Measurements from ENCODE around the gene FRMD8. TPM values are rescaled to one million over a fixed set of nuclear protein-coding genes. Genes with fewer than 3 reads are reported as not detected.

The FRMD8 gene
- total and polyA plus RNA-seq, 2 of the 4 experiments (the other 2 are of a cell fraction): 11.3 to 19.8 TPM

DNA sequence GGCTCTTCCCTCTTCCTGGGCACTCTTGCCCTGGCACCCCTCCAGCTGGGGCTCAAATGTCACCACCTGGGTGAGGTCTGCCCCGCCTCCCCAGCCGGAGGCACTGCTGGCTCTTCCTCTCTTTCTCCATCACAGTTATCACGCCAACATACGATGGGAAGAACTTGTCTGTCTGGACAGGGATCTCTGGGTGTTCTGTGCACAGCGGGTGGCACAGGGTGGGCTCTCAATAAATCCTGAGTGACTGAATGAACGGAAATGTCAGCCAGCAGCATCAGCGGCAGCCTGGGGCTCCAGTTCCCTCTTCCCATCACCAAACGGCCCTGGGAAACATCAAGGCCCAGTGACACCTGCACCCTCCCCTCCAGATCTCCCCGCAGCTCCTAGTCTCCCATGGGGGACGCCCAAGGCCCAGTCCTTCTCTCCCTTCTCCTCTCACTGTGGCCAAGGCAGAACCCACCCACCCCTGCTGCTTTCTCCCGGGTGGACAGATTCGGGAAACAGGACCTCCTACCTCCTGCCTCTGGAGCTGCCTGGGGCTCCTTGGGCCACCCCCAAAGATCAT lies 3.6 kb upstream of the FRMD8 start (continued):
- 0 out of 2 replicates have a peak, but pooled peaks have one; percentile 42 for TF ChIP-seq CHD1 (IDR thresholded peaks at IDR 0.05; ENCODE audit: low read depth, low read length)

DNA sequence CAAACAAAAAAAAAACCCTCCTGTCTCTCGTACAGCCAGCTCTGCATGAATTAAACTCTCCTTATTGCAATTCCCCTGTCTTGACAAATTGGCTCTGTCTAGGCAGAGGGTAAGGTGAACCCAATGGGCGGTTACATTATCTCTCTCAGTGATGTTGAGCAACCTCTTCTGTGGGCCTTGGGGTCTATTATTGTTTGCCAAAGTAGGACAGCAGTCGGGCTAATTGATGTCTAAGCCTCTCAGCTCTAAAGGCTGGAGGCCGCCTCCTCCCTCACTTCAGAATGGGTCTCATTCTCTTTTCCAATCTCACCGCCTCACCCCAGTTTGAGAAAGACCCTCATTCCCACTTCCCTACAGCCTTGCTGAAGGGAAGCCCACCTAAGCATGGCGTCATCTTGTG lies 2.7 kb upstream of the FRMD8 start:
- CTCF ChIA-PET: no interaction called here
- H3K4me3 ChIP-seq (ENCODE audit: insufficient read depth, low read depth, low read length): no peak overlapping the region
- peak overlapping the region; percentile 51 for H3K27ac ChIP-seq (ENCODE audit: insufficient read depth, low read length)
- H3K56ac ChIP-seq (ENCODE audit: extremely low read depth, insufficient read depth, low read length): no peak overlapping the region
- peak overlapping the region; percentile 82 for H3K4ac ChIP-seq (ENCODE audit: low read depth, low read length)
- dilution Hi-C loops (cut with HindIII; ENCODE audit: low sequenced_read_pairs, unreplicated experiment): no loop called here
- no peaks in the 10 kb centered on the region for H3K27me3 ChIP-seq (ENCODE audit: control insufficient read depth, insufficient read depth, low read length)
- no peaks in the 10 kb centered on the region for H3K9me3 ChIP-seq (ENCODE audit: control insufficient read depth, insufficient read depth, low read length)
- DNase-seq (no peak), ATAC-seq (ENCODE audit: low read depth) (no peak)
- no peak overlapping the region for H2AFZ ChIP-seq (replicated peaks; ENCODE audit: low read length, poor library complexity)
- H4K8ac ChIP-seq (ENCODE audit: low read depth in 2 of 2, low read length in 2 of 2): peak overlapping the region in 1 of 2 experiments; percentile 24; a peak in 2 of 4 replicates
- peak overlapping the region; percentile 41 for H2BK20ac ChIP-seq (ENCODE audit: low read depth, low read length)
- POLR2A ChIA-PET (ENCODE audit: unreplicated experiment): interaction anchor here (0.6 to 4.7 kb wide), 4 partner anchors 8 to 122 kb away, joined by 3 to 32 read pairs (median 4); partner anchors contain the start of genes MALAT1 and NEAT1
- BruUV-seq (replicated peaks): no TSS peak
- peaks cover 29 to 68% of the 10 kb centered on the region in 2 experiments for H3K79me1 ChIP-seq (ENCODE audit: low read depth in 1 of 2, low read length in 2 of 2)
- H4K20me1 ChIP-seq (ENCODE audit: insufficient read depth, low read length): peaks cover 6% of the 10 kb centered on the region
- H2BK15ac ChIP-seq (ENCODE audit: low read depth, low read length): peak overlapping the region; percentile 86
- H3K14ac ChIP-seq (replicated peaks; ENCODE audit: low read depth, low read length): peak overlapping the region; percentile 74
- no peak overlapping the region for H3K4me2 ChIP-seq (ENCODE audit: low read depth, low read length)
- peak overlapping the region; percentile 80; the same call in 1 of the 2 replicates for H3K23ac ChIP-seq (ENCODE audit: low read depth, low read length)
- WGBS, 2 experiments (ENCODE audit: extremely low coverage in 2 of 2, insufficient read length in 1 of 2): 100% methylated on average over 2 of the region's 6 CpGs; no CpG with 5 or more reads in 1 of the 2 experiments
- peaks cover 30% of the 10 kb centered on the region for H3K4me1 ChIP-seq (ENCODE audit: control insufficient read depth, insufficient read depth, low read length)
- H2BK5ac ChIP-seq (ENCODE audit: low read depth, low read length, poor library complexity, severe bottlenecking): peak overlapping the region; percentile 1
- H3K36me3 ChIP-seq (ENCODE audit: control insufficient read depth, insufficient read depth, low read length): no peaks in the 10 kb centered on the region
- H2BK120ac ChIP-seq (ENCODE audit: low read depth, low read length): peak overlapping the region; percentile 23
- in situ Hi-C loops (cut with MboI; ENCODE audit: low sequenced_read_pairs): no loop called here
- TF ChIP-seq NFE2L2 (IDR thresholded peaks at IDR 0.05; ENCODE audit: low read depth, low read length): no peak
- no peak for TF ChIP-seq CHD1 (IDR thresholded peaks at IDR 0.05; ENCODE audit: low read depth, low read length)
- no peak for TF ChIP-seq MXI1 (IDR thresholded peaks at IDR 0.05; ENCODE audit: borderline replicate concordance, low read depth, low read length)
- TF ChIP-seq CEBPB (IDR thresholded peaks at IDR 0.05; ENCODE audit: low read depth, low read length): peak; percentile 50; the same call in 1 of the 2 replicates
- TF ChIP-seq RCOR1 (IDR thresholded peaks at IDR 0.05; ENCODE audit: insufficient replicate concordance, low read length): no peak
- no peak for TF ChIP-seq BHLHE40 (IDR thresholded peaks at IDR 0.05; ENCODE audit: low read depth, low read length)
- intact Hi-C loops (cut with micrococcal nuclease): loop anchor here (5.0 kb wide), 1 partner anchor 189 kb away; the partner anchor contains the start of genes FAM89B and ZNRD2
- peaks cover 27% of the 10 kb centered on the region for H3K9me1 ChIP-seq (ENCODE audit: insufficient read depth, low read length)
- no peak overlapping the region for H3K9ac ChIP-seq (ENCODE audit: low read depth, low read length)
- peak overlapping the region; percentile 93 for H2AK5ac ChIP-seq (ENCODE audit: low read depth, low read length)
- H2AK9ac ChIP-seq (replicated peaks; ENCODE audit: low read depth, low read length, poor library complexity): peak overlapping the region; percentile 69
- peak overlapping the region; percentile 75 for H4K91ac ChIP-seq (ENCODE audit: insufficient read depth, low read depth, low read length)
- 0 out of 2 replicates have a peak overlapping the region, but pooled peaks have one; percentile 5 for H4K5ac ChIP-seq (ENCODE audit: low read depth, low read length)
- H3K18ac ChIP-seq (ENCODE audit: low read depth, low read length): no peak overlapping the region

All from IMR-90 (cell line).